OCI-LY3 (cell line): Measurements from ENCODE around the gene LARGE1.

Experiments used
- H2AFZ ChIP-seq: fragments of 200-600, 300-600 bp; shearing (Covaris generic); 2 replicates; pipeline ENCODE4 v1.6.0; 2014; ENCODE audit warnings: antibody characterized with exemption, low read depth, low read length
- H3K27ac ChIP-seq: fragments of 200-600, 300-600 bp; sonication (generic); 2 replicates; pipeline ENCODE4 v1.5.1; 2014; ENCODE audit warnings: mild to moderate bottlenecking, low read length, moderate library complexity, mixed read lengths
- H3K27me3 ChIP-seq: fragments of 200-600, 300-600 bp; sonication (generic); 2 replicates; pipeline ENCODE4 v1.6.1; 2014; ENCODE audit warnings: low read depth, low read length, mixed read lengths
- H3K36me3 ChIP-seq: fragments of 200-600, 300-600 bp; sonication (generic); replicated peaks from 2 replicates; pipeline ENCODE3; 2014; ENCODE audit warnings: low read depth, low read length, mixed read lengths
- H3K4me1 ChIP-seq: fragments of 300-600, 200-600 bp; sonication (generic); 2 replicates; pipeline ENCODE4 v1.6.1; 2014; ENCODE audit warnings: low read length, mixed read lengths
- H3K4me2 ChIP-seq: fragments of 200-600, 300-600 bp; sonication (generic); 2 replicates; pipeline ENCODE4 v1.6.1; 2014; ENCODE audit warnings: low read length, mixed read lengths
- H3K4me3 ChIP-seq: fragments of 300-600, 200-600 bp; sonication (generic); 2 replicates; pipeline ENCODE4 v1.5.1; 2014; ENCODE audit warnings: antibody characterized with exemption, mild to moderate bottlenecking, low read length, moderate library complexity
- H3K79me2 ChIP-seq: fragments of 300-600, 200-600 bp; shearing (Covaris generic); 2 replicates; pipeline ENCODE4 v1.6.1; 2014; ENCODE audit warnings: mild to moderate bottlenecking, low read length, mixed read lengths
- H3K9ac ChIP-seq: fragments of 300-600, 200-600 bp; shearing (Covaris generic); 2 replicates; pipeline ENCODE4 v1.6.0; 2014; ENCODE audit warnings: mild to moderate bottlenecking, low read length, moderate library complexity
- H3K9me3 ChIP-seq: fragments of 200-600, 300-600 bp; shearing (Covaris generic); 2 replicates; pipeline ENCODE4 v1.6.1; 2014; ENCODE audit warnings: low read length, mixed read lengths; ENCODE audit not compliant: insufficient read depth
- H4K20me1 ChIP-seq: fragments of 200-600, 300-600 bp; sonication (generic); 2 replicates; pipeline ENCODE4 v1.6.1; 2016; ENCODE audit warnings: low read length, mixed read lengths; ENCODE audit not compliant: insufficient read depth
- CTCF ChIP-seq: fragments of 200-600, 300-600 bp; sonication (generic); IDR thresholded peaks from 2 replicates; pipeline ENCODE4 v1.5.1; 2014; ENCODE audit warnings: antibody characterized with exemption, low read length, low read depth
- EZH2phosphoT487 ChIP-seq: fragments of 200-600 bp; shearing (Covaris generic); IDR thresholded peaks from 2 replicates; pipeline ENCODE4 v1.6.1; 2018; ENCODE audit warnings: antibody characterized with exemption, mixed run types, low read depth

Gene LARGE1

DNA sequence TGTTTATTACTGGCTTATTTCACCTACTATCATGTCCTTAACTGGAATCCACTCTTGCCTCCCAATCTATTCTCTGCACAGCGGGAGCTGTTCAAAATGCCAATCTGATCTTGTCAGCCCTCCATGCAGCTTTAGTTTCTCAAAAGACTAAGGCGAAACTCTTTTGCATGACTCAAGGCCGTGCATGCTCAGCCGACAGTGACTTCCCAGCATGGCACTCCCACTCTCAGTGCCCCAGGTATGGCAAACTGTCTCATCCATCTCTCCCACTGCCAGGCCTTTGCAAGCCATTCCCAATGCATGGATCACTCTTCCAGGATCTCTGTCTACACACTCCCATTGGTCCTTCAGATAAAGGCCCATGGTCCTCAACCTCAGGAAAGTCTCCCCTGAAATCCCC, 245.9 kb downstream of the LARGE1 start:
- no peaks in the 10 kb centered on the region for H3K27me3 ChIP-seq
- no peak for TF ChIP-seq CTCF
- no peak for TF ChIP-seq EZH2phosphoT487
- H3K4me2 ChIP-seq, result no peak overlapping the region

GRCh38 chr22:33669746-33670145, 250.5 kb downstream of the LARGE1 start:
- Histone ChIP-seq H3K9me3 (no peaks in the 10 kb centered on the region), H3K27ac (no peak overlapping the region), H3K36me3 (no peaks in the 10 kb centered on the region), H3K79me2 (peaks cover 9% of the 10 kb centered on the region; the same call in 1 of the 2 replicates), H4K20me1 (peaks cover 65% of the 10 kb centered on the region), H2AFZ (no peak overlapping the region), H3K27me3 (no peaks in the 10 kb centered on the region), H3K4me1 (peaks cover 17% of the 10 kb centered on the region), H3K4me2 (no peak overlapping the region), H3K4me3 (no peak overlapping the region), H3K9ac (no peak overlapping the region)
- TF ChIP-seq EZH2phosphoT487 (no peak), CTCF (no peak)

More for the DNA sequence above, 245.9 kb downstream of the LARGE1 start:
- no peak overlapping the region for H3K4me3 ChIP-seq
- peaks cover 37% of the 10 kb centered on the region for H4K20me1 ChIP-seq
- peaks cover 9% of the 10 kb centered on the region; the same call in 1 of the 2 replicates for H3K79me2 ChIP-seq
- no peaks in the 10 kb centered on the region for H3K36me3 ChIP-seq
- H3K4me1 ChIP-seq, result peaks cover 13% of the 10 kb centered on the region
- H3K27ac ChIP-seq, result no peak overlapping the region
- no peaks in the 10 kb centered on the region for H3K9me3 ChIP-seq
- no peak overlapping the region for H2AFZ ChIP-seq
- H3K9ac ChIP-seq, result no peak overlapping the region

DNA sequence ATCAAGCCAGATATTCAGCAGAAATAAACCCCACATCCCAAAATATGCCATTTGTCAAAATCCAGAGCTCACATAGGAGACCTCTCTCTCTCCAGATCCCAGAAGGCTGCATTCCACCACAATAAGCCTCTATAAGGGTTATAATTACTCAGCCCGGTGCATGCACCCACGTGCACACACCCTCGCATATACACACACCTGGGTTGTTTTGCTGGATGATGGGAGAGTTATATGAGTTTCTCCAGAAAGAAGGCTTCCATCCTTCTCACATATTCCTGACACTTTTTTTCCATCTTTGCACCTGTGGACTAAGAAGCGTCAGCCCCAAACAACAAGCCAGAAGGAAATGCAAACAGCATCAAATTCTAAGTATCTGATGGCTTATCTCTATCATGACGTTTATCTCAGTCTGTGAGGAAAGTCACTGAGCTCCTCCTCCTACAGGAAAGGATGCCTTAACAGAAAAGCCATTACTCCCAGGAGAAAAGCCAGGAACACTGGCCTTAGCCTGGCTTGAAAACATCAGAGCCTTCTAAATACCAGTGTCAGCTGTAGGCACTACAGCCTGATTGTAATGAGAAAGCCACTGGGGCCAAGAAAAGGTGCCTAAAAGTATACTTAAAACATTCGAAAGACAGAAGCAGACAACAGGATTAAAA, 253.2 kb downstream of the LARGE1 start:
- Histone ChIP-seq H3K4me1 (peaks cover 17% of the 10 kb centered on the region), H3K9me3 (no peaks in the 10 kb centered on the region), H3K79me2 (peaks cover 19% of the 10 kb centered on the region; the same call in 1 of the 2 replicates), H3K4me2 (peak overlapping the region; percentile 68), H2AFZ (no peak overlapping the region), H3K27ac (no peak overlapping the region), H3K36me3 (no peaks in the 10 kb centered on the region), H4K20me1 (peaks cover 71% of the 10 kb centered on the region), H3K9ac (no peak overlapping the region), H3K27me3 (no peaks in the 10 kb centered on the region), H3K4me3 (no peak overlapping the region)
- no peak for TF ChIP-seq CTCF
- TF ChIP-seq EZH2phosphoT487, result no peak

- Histone ChIP-seq H3K27me3 (no peaks in the 10 kb centered on the region), H3K79me2 (peaks cover 19% of the 10 kb centered on the region; the same call in 1 of the 2 replicates), H3K9ac (no peak overlapping the region), H3K4me2 (peak overlapping the region; percentile 68), H3K9me3 (no peaks in the 10 kb centered on the region), H3K27ac (no peak overlapping the region), H2AFZ (no peak overlapping the region), H3K36me3 (no peaks in the 10 kb centered on the region), H3K4me1 (peaks cover 17% of the 10 kb centered on the region), H3K4me3 (peak overlapping the region; percentile 36), H4K20me1 (peaks cover 70% of the 10 kb centered on the region)
- TF ChIP-seq CTCF (no peak), EZH2phosphoT487 (no peak)
Measured at GRCh38 chr22:33666279-33666960, 253.9 kb downstream of the LARGE1 start.
